ENCODE data around the gene DKKL1.

- TF ChIP-seq, protein P1, sequence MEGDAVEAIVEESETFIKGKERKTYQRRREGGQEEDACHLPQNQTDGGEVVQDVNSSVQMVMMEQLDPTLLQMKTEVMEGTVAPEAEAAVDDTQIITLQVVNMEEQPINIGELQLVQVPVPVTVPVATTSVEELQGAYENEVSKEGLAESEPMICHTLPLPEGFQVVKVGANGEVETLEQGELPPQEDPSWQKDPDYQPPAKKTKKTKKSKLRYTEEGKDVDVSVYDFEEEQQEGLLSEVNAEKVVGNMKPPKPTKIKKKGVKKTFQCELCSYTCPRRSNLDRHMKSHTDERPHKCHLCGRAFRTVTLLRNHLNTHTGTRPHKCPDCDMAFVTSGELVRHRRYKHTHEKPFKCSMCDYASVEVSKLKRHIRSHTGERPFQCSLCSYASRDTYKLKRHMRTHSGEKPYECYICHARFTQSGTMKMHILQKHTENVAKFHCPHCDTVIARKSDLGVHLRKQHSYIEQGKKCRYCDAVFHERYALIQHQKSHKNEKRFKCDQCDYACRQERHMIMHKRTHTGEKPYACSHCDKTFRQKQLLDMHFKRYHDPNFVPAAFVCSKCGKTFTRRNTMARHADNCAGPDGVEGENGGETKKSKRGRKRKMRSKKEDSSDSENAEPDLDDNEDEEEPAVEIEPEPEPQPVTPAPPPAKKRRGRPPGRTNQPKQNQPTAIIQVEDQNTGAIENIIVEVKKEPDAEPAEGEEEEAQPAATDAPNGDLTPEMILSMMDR (conservative IDR thresholded peaks at IDR 0.05; ENCODE audit: low read length): no peak
- TF ChIP-seq EZH2phosphoT487 (IDR thresholded peaks at IDR 0.05; ENCODE audit: borderline replicate concordance, low read depth, low read length): no peak
Measured at GRCh38 chr19:49396738-49397505, 33.2 kb downstream of the DKKL1 start.
